T-helper 1 cell treated with Interleukin-12 subunit alpha and Interleukin-12 subunit beta and Interleukin-4 antibody, amounts not matched to agents 30 ng/mL and 1 ng/mL, for 36 hours (primary cell): ENCODE results near the gene MICAL2. TPM values are rescaled to one million over a fixed set of nuclear protein-coding genes. Genes with fewer than 3 reads are reported as not detected.

Source experiments
- intact Hi-C: fragments of 100-400 bp; cut with micrococcal nuclease; formaldehyde crosslinking; loops from one replicate; pipeline ENCODE4 v1.15.1; 2024
- total RNA-seq: library from RNA; stranded (reverse); gene quantifications from 2 replicates; pipeline ENCODE4 v1.2.3, GENCODE V29; 2022

Gene MICAL2
- total RNA-seq, 1 donor from 2014 or later = 149 TPM

DNA sequence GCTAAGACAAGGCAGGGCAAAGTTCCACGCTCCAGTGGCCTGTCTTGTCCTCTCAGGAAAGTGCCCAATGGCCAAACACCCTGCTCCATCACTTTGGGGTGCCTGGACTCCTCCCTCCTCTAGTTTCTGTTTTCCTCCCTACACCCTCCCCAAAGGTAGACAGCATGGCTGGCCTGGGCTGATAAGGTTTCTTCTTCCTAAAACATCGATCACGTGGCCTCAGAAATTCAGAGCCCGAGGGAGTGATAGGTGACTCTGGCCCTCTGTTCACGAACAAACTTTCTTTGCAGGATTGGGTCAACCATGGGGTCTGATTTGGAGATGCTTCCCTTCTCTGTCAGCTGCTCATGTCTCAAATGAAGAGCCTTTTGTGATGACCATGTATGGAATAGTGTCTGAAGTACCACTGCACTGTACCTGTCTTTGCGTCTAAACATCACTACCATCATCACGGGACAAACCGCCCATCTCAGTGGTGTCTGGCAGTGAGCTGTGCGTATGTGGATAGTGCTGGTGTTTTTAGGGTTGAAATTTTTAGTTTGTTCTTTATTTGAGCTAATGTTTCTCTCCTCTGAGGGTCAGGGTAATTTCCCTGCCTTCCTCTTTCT is 6.1 kb downstream of the MICAL2 start:
- intact Hi-C loops = no loop called here

DNA sequence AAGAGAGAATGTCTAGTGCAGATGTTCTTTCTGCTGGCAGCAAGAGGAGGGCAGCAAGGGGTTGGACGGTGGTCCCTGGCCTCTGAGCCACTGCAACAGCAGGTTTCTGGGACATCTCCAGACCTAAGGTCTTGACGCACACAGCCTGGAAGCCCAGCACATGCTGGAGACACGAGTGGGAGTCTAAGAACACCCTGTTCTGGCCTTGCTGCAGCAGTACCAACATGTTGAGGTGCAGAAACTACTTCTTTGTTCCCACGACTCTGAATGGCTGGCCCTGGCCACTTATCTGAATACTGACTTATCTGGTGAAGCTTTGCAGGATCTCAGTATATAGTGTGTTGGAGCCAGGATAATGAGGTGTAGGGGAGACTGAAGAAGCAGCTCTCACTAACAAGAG is 6.8 kb downstream of the MICAL2 start:
- intact Hi-C loops = no loop called here

DNA sequence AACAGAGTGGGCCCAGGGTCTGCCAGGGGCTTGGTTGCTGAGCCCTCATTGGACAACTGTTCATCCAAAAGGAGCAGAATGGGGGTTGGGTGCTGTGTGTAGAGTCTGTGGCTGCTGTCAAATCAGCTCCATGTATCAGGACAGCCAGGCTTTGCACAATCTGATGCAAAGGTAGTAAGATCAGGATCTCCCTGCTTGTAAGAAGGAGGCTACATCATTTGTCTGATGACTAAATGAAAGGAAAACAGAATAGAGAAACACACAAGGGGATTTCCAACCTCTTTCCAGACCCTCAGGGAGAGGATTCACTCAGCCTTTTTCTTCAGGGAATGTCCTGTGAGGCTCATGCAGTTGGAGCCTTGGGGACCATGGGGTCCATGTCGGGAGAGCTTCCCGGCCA is 7.2 kb downstream of the MICAL2 start:
- intact Hi-C loops = no loop called here

DNA sequence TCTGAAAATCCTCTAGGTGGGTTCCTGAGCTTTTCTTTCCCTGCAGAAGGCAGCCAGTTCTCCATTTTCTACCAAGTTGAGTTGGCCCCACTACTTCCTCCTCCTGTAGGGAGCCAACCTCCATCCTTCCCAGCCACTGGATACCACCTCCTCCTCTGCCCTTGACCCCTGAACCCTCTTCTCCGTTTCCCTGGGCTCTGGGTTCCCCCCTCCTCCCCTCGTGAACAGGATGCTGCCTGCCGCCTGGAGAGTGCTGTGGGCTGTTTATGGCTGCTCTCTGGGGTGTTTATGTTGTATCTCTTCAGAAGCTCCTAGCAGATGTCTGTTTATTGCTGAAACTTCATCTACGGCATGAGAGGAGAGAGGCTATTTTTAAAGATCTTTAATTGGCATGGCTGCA is 8.6 kb downstream of the MICAL2 start:
- intact Hi-C loops = no loop called here

DNA sequence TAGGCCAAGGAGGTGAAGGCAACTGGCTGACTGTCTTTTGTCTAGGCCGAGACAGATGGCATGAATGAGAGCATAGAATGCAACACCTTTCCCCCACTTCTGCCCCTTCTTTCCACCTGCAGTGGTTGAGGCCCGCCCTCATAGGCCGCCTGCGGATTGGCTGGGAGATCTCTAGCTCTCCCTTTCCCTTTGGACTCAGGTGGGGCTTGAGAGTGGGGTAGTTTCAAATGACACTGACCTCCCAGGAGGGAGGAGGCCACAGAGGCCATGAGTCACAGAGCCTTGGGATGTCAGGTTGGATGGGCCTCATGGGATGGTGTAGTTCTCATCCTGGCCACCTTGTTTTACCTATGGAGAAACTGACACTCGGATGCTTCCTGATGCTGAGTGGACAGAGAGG is 9.1 kb downstream of the MICAL2 start:
- intact Hi-C loops = no loop called here

DNA sequence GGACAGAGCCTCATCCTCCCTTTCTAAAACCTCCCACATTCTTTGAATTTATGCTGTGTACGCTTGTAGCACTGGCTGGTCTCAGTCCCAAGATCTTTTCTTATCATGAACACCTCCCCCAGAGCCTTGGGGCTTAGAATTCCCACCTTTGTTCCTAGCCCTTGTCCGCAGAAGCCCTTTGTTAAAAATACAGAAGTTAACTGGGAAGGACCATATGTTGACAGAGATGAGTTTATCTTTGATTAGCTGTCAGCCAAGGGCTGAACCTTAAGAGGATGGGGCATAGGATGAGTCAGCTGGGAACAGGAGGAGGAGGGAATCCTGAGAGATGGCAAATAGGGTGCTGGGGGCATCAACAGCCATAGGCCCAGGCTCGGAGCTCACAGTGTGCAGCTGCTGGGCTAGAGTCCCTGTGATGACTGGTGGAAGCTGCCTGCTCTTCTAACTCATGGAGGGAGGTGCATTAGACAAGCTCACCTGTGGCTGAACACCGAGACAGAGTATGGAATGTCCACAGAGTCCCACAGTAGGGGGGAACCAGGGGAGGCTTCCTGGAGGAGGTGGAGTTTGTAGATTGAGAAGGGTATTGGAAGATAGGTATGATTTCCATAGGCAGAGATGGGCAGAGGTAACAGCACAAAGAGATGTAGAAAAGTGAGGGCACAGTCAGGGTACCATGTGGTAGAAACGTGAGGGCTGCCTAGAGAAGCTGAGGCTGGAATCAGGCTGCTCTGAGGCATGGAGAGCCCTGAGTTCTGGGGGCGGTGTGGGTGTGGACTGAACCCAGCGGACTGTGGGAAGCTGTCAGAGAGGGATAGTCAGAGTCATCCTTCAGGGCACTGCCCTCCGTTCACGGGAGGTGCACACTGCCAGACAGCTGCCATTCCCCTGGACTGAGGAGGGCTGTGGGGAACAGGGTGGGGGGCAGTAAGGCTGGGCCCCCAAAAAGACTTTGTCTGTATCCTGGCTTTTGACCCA is 9.9 kb downstream of the MICAL2 start:
- intact Hi-C loops = loop anchor here (1.0 kb wide), 1 partner anchor 7 kb away; no protein-coding TSS in a partner anchor

DNA sequence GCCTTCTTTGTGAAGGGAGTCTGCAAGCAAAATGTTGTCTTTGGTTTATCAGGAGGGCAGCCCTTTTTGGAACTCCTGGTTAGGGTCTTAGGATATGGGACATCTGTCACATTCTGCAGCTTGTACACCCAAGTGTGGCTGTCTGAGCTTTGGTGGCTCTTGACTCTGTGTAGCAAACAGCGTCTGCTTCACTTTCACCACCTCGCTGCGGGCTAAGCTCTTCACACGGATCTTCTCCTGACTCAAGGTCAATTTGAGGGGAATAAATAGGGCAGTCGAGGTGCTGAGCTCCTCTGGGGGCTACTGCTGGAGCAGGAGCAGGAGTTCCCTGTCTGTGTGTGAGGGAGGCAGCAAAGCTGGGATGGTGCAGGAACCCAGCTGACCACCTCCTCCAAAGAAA is 10.6 kb downstream of the MICAL2 start:
- intact Hi-C loops = loop anchor here (1.0 kb wide), 1 partner anchor 8 kb away; no protein-coding TSS in a partner anchor

DNA sequence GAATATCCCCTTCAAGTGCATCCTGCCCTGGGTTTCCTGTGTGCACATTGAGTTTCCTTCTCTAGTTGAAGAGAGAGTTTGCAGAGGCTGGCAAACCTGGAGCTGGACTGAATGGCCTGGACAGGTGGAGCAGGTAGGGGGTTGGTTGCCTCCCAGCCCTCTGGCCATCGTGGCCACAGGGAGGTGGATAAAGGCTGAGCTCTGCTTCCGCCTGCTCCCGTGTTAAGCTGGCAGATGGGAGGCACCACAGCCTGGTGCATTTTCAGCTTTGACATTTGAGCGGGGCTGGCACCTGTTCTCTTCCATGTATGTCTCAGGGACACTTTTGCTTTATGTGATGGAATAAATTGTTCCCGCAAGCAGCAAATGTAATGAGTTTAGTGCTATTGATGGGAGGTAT is 11.1 kb downstream of the MICAL2 start:
- intact Hi-C loops = loop anchor here (1.0 kb wide), 1 partner anchor 8 kb away; no protein-coding TSS in a partner anchor

DNA sequence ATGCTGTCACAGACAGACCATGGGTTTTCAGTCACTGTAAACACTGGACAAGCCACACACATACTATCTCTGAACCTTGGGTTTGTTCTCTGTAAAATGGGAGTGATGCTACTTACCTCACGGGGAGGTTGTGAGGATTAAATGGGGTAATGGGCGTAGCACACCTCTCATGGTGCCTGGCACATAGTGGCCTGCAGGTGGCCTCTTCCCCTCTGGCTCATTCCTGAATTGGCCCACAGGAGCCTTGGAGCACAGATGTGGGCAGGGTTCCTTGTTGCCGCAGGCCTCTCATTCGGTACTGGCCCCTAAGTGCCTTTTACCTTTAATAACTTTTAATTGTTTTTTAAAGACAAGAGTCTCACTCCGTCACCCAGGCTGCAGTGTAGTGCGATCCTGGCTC is 11.7 kb downstream of the MICAL2 start:
- intact Hi-C loops = no loop called here

DNA sequence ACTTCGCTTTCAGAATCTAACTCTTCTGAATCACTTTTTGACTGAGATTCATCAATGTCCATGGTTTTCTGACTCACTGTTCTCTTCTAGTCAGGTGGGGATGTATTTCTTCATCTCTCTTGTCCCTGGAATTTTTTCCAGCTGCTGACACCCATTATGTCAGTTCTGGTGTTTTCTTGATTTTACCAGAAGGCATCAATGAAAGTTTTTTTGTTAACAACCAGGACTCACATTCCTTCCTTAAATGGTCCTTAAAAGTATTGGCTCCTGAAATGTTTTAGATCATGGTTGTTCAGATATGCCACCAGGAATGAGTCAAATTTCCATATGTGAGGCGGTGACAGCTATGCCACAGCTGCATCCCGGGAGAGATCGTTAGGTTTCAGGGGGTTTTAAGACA is 12.9 kb downstream of the MICAL2 start:
- intact Hi-C loops = no loop called here

DNA sequence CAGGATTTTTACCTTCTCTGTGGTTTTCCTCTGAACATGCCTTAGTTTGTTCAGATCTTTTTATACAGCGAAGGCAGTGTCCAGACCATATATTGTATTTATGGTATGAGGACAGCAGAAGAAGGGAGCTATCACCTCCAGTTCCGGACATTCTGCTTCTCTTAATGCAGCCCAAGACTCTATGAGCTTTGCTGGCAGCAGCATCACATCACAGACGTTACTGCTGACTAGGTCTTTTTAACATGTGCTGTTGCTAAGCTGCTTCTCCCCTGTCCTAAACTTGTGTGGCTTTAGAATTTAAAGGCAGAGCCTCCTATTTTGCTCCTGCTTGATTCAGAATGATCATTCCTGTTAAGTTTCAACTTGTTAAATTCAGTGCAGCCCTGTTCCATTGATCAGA is 13.4 kb downstream of the MICAL2 start:
- intact Hi-C loops = loop anchor here (2.0 kb wide), 2 partner anchors 13 to 27 kb away; partner anchors contain the start of gene MICAL2

DNA sequence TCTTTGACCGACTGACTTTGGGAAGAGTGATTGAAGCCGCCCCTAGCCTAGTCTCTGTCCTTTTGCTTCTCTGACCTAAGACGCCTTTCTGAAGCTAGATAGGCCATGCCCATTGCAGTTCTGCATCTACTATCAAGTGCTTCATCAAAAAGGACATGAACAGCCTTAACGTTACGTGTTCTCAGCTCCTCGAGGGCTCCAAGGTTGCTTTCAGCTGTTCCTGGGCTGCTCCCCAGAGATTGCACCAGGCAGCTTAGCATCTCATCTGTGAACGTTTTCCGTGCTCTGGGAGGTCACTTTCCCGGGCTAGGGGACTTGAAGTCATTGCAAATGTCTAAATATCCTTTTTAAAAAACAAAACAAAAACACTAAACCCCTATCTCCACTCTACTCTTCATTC is 13.9 kb downstream of the MICAL2 start:
- intact Hi-C loops = loop anchor here (2.0 kb wide), 2 partner anchors 14 to 26 kb away; partner anchors contain the start of gene MICAL2

DNA sequence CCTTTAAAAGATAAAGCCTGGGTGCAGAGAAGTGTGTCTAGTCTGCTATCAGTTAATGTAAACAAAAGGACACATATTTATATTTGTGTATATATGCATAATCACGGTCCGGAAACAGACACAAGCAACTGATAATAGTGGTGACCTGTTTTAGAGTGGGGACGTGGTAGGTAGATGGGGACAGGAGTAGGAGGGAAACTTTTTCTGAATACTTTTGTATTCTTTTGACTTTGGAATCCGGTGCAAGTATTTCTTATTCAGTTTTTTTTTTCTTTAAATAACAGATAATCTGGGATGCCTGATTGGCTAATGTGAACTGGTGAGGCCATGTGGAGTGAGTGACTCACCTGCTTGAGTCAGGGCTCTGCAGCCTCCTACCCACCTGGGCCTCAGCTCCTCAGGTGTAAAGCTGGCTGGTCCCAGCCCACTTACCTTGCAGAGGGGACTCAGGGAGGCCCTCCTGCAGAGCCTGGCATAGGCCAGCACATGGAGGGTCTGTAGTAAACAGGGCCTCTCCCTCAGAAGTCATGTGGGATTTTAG is 15.3 kb downstream of the MICAL2 start:
- intact Hi-C loops = loop anchor here (2.0 kb wide), 2 partner anchors 15 to 25 kb away; partner anchors contain the start of gene MICAL2

DNA sequence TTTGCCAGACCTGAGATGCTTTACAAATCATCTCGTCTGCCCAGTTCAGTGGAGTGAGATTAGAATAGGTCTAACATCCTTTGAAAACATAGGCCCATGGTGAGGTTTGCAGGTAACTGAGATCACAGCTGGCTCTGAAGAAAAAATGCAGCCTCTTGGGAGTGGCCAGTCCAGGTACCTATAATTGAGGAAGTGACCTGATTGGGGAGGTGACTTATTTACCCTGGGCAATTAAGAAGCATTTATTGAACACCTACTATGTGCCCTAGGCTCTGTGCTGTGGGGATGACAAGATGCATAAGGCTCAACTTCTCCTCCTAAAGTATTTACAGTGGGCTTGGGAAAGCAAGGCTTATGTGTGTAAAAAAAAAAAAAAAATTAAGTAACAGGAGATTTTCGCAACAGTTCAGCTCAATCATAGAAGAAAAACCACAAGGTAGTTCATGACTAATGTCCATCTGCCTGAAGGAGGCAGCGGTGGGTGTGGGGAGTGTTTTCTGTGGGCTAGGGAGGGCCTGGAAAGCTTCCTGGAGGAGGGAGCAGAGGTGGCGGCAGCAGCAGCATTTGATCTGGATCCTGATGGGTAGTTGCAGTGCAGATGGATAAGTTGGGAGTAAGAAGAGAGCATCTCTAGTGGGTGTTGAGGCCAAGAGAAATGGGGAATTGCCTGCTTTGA is 16.1 kb downstream of the MICAL2 start:
- intact Hi-C loops = no loop called here

DNA sequence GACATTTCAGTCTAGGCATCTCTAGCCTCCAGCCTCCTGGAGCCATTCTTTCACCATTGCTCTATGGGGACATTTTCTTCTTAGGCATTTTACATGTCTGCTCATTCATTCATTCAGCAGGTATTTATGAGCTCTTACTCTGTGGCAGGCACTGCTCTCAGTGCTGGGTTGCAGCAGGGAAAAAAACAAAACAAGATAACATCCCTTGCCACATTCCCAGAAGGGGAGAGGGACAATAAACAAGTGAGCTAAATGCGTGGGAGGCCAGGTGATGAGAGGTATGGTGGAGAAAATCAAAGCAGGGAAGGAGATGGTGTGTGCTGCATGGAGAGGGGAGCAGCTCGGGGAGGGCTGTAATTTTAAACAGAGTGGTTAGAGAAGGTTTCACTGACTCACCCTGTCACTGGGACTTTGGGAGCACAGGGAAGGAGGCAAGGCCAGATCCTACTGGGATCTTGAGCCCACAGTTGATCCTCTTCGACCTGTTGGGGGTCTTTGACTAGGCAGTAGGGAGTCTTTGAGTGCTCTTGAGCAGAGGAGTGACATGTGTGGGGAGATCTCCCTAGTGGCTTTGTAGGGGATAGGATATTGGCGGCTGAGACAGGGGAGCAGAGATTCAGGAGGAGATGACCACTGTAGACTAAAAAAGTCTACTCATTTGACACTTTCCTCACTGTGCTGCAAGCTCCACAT is 17.0 kb downstream of the MICAL2 start:
- intact Hi-C loops = no loop called here

DNA sequence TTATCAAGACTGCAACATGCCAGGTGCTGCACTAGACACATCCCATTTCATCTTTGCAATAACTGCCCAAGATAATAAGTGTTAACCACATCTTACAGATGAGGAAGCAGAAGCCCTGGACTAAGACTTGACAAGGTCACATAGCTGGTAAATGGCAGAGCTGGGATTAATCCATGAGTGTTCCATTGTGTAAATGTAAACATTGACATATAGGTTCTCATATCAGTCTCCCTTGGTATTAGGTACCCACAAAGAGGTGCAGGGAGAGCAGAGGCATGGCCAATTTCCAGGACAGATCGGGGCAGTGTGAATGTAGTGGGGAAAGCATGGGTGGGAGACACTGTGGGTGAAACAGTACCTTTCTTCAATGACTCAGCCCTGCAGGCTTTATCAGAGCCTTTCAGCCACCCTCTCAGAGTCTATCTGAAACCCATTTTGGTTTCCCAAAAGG is 17.9 kb downstream of the MICAL2 start:
- intact Hi-C loops = no loop called here

DNA sequence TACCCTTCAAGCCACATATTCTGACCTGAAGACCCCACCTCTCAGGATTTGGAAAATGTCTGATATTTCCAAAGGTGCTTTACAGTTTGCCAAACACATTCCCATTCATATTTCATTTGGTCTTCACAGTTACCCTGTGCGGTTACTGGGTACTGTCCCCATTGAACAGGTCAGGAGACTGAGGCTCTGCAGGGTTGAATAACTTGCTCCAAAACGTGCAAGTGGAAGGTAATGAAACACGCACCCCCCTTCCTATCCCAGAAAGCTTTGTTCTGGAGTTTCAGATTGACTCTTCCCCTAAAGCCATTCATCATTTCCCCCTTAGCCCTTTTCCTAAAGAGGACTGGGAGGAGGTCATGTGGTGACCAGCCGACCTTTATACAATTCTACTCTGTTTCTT is 18.8 kb downstream of the MICAL2 start:
- intact Hi-C loops = no loop called here

DNA sequence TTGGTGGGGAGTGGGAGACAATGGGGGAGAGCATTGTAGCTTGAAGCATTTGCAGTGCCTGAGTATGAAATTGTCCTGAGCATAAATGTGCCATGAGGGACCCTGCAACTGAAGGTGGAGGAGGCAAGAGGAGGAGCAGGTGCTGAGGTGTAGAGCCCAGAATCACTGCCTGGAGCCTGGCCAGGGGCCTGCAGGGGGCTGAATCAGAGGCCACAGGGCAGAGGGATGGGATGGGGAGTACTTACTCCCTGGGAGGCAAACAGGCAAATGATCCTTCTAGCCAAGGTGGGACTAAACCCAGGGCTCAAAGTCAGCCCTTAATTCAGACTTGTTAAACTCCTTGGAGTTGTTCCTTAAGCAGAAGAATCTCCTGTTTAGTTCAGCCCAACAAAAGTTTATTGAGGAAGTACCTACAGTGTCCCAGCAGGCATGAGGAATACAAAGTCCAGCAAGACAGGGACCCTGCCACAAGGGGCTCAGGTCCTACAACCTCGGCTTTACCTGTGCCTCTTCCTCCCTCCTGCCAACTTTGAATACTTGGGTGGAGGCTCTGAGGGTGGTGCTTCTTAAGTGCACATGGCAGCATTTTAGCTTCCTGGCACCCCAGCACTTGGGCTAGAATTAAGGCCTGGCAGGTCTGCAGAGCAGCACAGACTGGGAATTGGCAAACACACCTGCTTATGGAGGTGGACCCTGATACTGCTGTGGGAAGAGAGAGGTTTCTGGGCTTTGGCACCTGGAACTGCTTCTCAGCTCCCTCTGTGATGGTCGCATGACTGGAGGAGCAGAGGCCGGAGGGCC is 20.0 kb downstream of the MICAL2 start:
- intact Hi-C loops = no loop called here

DNA sequence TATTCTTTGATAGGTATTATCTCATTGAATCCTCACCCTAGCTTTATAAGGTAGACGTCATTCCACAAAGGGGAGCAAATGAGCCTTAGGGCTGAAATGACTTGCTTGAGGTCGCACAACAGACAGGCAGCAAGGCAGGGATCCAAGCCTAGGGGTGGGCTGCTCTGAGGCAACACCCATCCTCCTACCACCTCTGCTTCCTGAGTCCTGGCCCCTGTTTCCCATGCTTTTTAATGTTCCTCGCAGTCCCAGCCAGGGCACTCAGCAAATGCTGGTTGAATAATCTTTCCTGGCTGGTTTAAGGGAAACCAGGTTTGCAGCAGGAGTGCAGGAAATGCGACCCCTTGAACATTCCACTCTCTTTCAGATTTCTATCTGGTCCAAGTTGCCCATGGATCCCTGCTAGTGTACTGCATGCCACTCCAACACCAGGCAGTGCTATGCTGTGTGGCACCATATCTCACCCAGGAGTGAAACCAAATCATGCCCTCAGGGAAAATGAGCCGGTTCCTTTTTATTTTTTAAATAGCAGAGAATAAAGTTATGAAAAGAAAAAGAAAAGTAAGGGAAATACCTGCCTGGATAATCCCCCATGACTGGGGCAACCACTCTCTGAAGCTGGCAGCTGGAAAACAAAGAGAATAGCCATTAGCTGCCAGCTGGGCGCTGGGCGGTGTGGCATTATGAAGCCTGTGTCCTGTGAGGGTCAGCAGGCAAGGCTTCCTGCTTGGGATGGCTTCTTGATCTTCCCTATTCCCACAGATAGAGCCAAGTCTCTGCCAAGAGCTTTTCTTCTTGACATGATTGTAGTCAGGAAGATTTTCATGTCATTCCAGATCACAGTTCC is 21.8 kb downstream of the MICAL2 start:
- intact Hi-C loops = no loop called here
